HCT116 (cell line): ENCODE data around the gene ZNF79. TPM values are rescaled to one million over a fixed set of nuclear protein-coding genes. Genes with fewer than 3 reads are reported as not detected.
A peak's percentile ranks its signal among the peaks of the same experiment; 100 is the strongest.

Experiments used
- ATAC-seq: fragments of 200-7000 bp; cut with Tn5 transposase; 2 replicates; pipeline ENCODE4 v1.9.1; 2020; ENCODE audit warnings: mild to moderate bottlenecking, moderate library complexity
- BruUV-seq: library from RNA; stranded (reverse); fragments of 400-500 nt; replicated peaks from 2 replicates; lab custom pipeline; 2021; lab: Mats Ljungman, UMichigan
- CTCF ChIA-PET: fragments of 300-600 bp; sonication (Branson Sonifier 250); formaldehyde crosslinking; loops from one replicate; lab custom pipeline; 2021; ENCODE audit warnings: antibody characterized with exemption; lab: Charles Lee
- POLR2A ChIA-PET: fragments of 300-600, 350-600 bp; sonication (Branson Sonifier 250); formaldehyde crosslinking; loops from one replicate; lab custom pipeline; 2021; ENCODE audit warnings: antibody characterized with exemption; lab: Charles Lee
- RAD21 ChIA-PET, 2 experiments: fragments of 300-600 bp; sonication (Branson Sonifier 250); formaldehyde crosslinking; loops; one replicate each; lab custom pipeline; 2023; ENCODE audit warnings: low total read pairs in 2 of 2; ENCODE audit not compliant: uncharacterized antibody in 2 of 2, unreplicated experiment in 2 of 2, low non-redundant PET in 1 of 2; lab: Charles Lee
- DNase-seq: peaks from one replicate; pipeline ENCODE4 v3.0.0-alpha.2; 2010; ENCODE audit warnings: low read depth, low spot score
- H2AFZ ChIP-seq: fragments of 200-600 bp; shearing (Covaris generic), sonication (generic); 2 replicates; pipeline ENCODE4 v1.6.1; 2017; ENCODE audit warnings: low read depth, mixed run types, mixed read lengths, antibody characterized with exemption, low read length; ENCODE audit not compliant: poor library complexity, severe bottlenecking
- H3K27ac ChIP-seq: 2 replicates; pipeline ENCODE4 v1.5.1; 2012; ENCODE audit warnings: low read depth, low read length
- H3K27me3 ChIP-seq: fragments of 200-600 bp; sonication (generic); 2 replicates; pipeline ENCODE4 v1.6.1; 2016; ENCODE audit warnings: mixed run types, low read length, mixed read lengths; ENCODE audit not compliant: insufficient read depth
- H3K36me3 ChIP-seq, 2 experiments: fragments of 200-500 bp in 1 of 2; fragments of 200-600 bp in 1 of 2; sonication (Bioruptor generic) in 1 of 2; sonication (generic) in 1 of 2; 2 replicates each; pipeline versions ENCODE4 v1.5.1 to v1.6.1; 2014 to 2016; ENCODE audit warnings: low read length in 2 of 2, inconsistent platforms in 1 of 2, mixed read lengths in 1 of 2, mixed run types in 1 of 2; ENCODE audit not compliant: insufficient read depth in 2 of 2, control insufficient read depth in 1 of 2
- H3K4me1 ChIP-seq, 2 experiments: fragments of 200-600 bp in 1 of 2; sonication (generic) in 1 of 2; 2 replicates each; pipeline versions ENCODE4 v1.5.1 to v1.6.1; 2012 to 2017; ENCODE audit warnings: low read length in 2 of 2, inconsistent platforms in 1 of 2, mild to moderate bottlenecking in 1 of 2, mixed read lengths in 1 of 2, mixed run types in 1 of 2, moderate library complexity in 1 of 2; ENCODE audit not compliant: insufficient read depth in 2 of 2, control insufficient read depth in 1 of 2
- H3K4me2 ChIP-seq: fragments of 200-600 bp; sonication (generic); 2 replicates; pipeline ENCODE4 v1.6.1; 2017; ENCODE audit warnings: mixed run types, low read length, mixed read lengths
- H3K4me3 ChIP-seq, 2 experiments: fragments of 200-600 bp in 1 of 2; sonication (generic) in 1 of 2; replicated peaks in 1 of 2; 2 replicates each; pipeline ENCODE4 v1.5.1; 2011 to 2016; ENCODE audit warnings: low read length in 2 of 2, control low read depth in 1 of 2, low read depth in 1 of 2, mild to moderate bottlenecking in 1 of 2, mixed read lengths in 1 of 2, mixed run types in 1 of 2
- H3K79me2 ChIP-seq: fragments of 200-600 bp; sonication (generic); 2 replicates; pipeline ENCODE4 v1.6.1; 2017; ENCODE audit warnings: mild to moderate bottlenecking, mixed run types, low read length, moderate library complexity, mixed read lengths; ENCODE audit not compliant: insufficient read depth
- H3K9ac ChIP-seq: fragments of 200-600 bp; sonication (generic); 2 replicates; pipeline ENCODE4 v1.6.1; 2016; ENCODE audit warnings: low read length, mixed read lengths
- H3K9me2 ChIP-seq: fragments of 200-600 bp; sonication (generic), shearing (Covaris generic); 2 replicates; pipeline ENCODE4 v1.6.1; 2017; ENCODE audit warnings: mixed run types, mild to moderate bottlenecking, moderate library complexity; ENCODE audit not compliant: insufficient read depth
- H3K9me3 ChIP-seq, 2 experiments: fragments of 200-500 bp in 1 of 2; fragments of 200-600 bp in 1 of 2; sonication (Bioruptor generic) in 1 of 2; sonication (generic) in 1 of 2; 2 replicates each; pipeline ENCODE4 v1.6.1; 2014 to 2017; ENCODE audit warnings: low read length in 2 of 2, mixed read lengths in 2 of 2, inconsistent platforms in 1 of 2, low read depth in 1 of 2, mild to moderate bottlenecking in 1 of 2, mixed run types in 1 of 2, moderate library complexity in 1 of 2; ENCODE audit not compliant: control insufficient read depth in 1 of 2, insufficient read depth in 1 of 2
- H4K20me1 ChIP-seq: fragments of 200-600 bp; sonication (generic), shearing (Covaris generic); 2 replicates; pipeline ENCODE4 v1.6.1; 2017; ENCODE audit warnings: mixed run types, mild to moderate bottlenecking, moderate library complexity; ENCODE audit not compliant: insufficient read depth
- EZH2 ChIP-seq: fragments of 200-600 bp; sonication (generic); IDR thresholded peaks from 2 replicates; pipeline ENCODE4 v1.6.1; 2017; ENCODE audit warnings: antibody characterized with exemption, mixed run types
- FOSL1 ChIP-seq: IDR thresholded peaks from 2 replicates; pipeline ENCODE4 v1.6.1; 2012; ENCODE audit warnings: low read depth
- JUND ChIP-seq: IDR thresholded peaks from 2 replicates; pipeline ENCODE4 v1.6.1; 2012
- POLR2AphosphoS5 ChIP-seq: IDR thresholded peaks from 2 replicates; pipeline ENCODE4 v1.6.1; 2011; ENCODE audit warnings: mild to moderate bottlenecking, low read depth, low read length, moderate library complexity
- SP1 ChIP-seq: IDR thresholded peaks from 2 replicates; pipeline ENCODE4 v1.6.1; 2012; ENCODE audit warnings: low read depth
- SRF ChIP-seq: IDR thresholded peaks from 2 replicates; pipeline ENCODE4 v1.6.1; 2012; ENCODE audit warnings: low read depth
- TCF7L2 ChIP-seq: IDR thresholded peaks from 2 replicates; pipeline ENCODE4 v1.7.0; 2011; ENCODE audit warnings: borderline replicate concordance, inconsistent platforms; ENCODE audit not compliant: insufficient read depth, insufficient read length; ENCODE audit errors: extremely low read depth
- YY1 ChIP-seq: IDR thresholded peaks from 2 replicates; pipeline ENCODE4 v1.6.1; 2011; ENCODE audit warnings: low read length, low read depth, moderate library complexity, mild to moderate bottlenecking; ENCODE audit not compliant: insufficient replicate concordance; ENCODE audit errors: extremely low read depth
- ZFX ChIP-seq: fragments of 450-650 bp; IDR thresholded peaks from 2 replicates; pipeline ENCODE4 v1.6.1; 2017
- intact Hi-C: fragments of 100-400 bp; cut with micrococcal nuclease; formaldehyde crosslinking; loops from 2 replicates; pipeline ENCODE4 v1.10.0; 2022
- total RNA-seq: library from RNA; stranded (reverse); gene quantifications from one replicate; pipeline ENCODE4 v1.2.1, GENCODE V29; 2021; ENCODE audit not compliant: unreplicated experiment
- TF ChIP-seq, protein P1 (sequence below): IDR thresholded peaks from 2 replicates; pipeline ENCODE4 v1.6.1; 2012
- TF ChIP-seq, protein P2 (sequence below): IDR thresholded peaks from 2 replicates; pipeline ENCODE4 v1.6.1; 2011; ENCODE audit warnings: mild to moderate bottlenecking, low read length, moderate library complexity; ENCODE audit not compliant: insufficient replicate concordance; ENCODE audit errors: extremely low read depth

The ZNF79 gene
- total RNA-seq, 1 experiment from 2014 or later, result 5.3 TPM

DNA sequence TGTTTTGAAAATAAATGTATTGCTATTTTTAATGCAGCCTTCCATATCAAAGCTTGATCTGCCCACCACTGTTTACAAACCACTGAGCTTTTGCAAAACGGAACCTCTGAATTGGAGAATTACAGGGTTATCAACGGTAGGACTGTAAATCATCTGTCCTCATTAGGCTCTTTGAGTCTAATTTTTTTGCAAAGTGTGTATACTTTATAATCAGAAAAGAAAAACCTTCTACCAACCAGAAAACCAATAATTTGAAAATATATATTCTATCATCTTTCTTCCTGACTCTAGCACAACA, 34.0 kb upstream of the ZNF79 start:
- peak overlapping the region; percentile 68; the same call in 1 of the 2 replicates for H3K4me2 ChIP-seq
- DNase-seq (no peak), ATAC-seq (no peak)
- H3K9ac ChIP-seq, result no peak overlapping the region
- no peak overlapping the region for H3K27ac ChIP-seq
- BruUV-seq, result no TSS peak
- TF ChIP-seq TCF7L2 (no peak), FOSL1 (no peak), SP1 (no peak), YY1 (no peak), SRF (no peak), JUND (no peak), POLR2AphosphoS5 (no peak), ZFX (no peak), EZH2 (no peak)
- TF ChIP-seq, protein P1, sequence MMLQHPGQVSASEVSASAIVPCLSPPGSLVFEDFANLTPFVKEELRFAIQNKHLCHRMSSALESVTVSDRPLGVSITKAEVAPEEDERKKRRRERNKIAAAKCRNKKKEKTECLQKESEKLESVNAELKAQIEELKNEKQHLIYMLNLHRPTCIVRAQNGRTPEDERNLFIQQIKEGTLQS, result no peak
- TF ChIP-seq, protein P2, sequence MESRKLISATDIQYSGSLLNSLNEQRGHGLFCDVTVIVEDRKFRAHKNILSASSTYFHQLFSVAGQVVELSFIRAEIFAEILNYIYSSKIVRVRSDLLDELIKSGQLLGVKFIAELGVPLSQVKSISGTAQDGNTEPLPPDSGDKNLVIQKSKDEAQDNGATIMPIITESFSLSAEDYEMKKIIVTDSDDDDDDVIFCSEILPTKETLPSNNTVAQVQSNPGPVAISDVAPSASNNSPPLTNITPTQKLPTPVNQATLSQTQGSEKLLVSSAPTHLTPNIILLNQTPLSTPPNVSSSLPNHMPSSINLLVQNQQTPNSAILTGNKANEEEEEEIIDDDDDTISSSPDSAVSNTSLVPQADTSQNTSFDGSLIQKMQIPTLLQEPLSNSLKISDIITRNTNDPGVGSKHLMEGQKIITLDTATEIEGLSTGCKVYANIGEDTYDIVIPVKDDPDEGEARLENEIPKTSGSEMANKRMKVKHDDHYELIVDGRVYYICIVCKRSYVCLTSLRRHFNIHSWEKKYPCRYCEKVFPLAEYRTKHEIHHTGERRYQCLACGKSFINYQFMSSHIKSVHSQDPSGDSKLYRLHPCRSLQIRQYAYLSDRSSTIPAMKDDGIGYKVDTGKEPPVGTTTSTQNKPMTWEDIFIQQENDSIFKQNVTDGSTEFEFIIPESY, result no peak
- no peaks in the 10 kb centered on the region for H3K36me3 ChIP-seq
- no peaks in the 10 kb centered on the region for H3K9me3 ChIP-seq
- no peaks in the 10 kb centered on the region for H3K9me2 ChIP-seq
- ChIA-PET POLR2A (no interaction called here), CTCF (no interaction called here), RAD21 (no interaction called here)
- peaks cover 37 to 48% of the 10 kb centered on the region in 2 experiments for H3K4me1 ChIP-seq
- no peaks in the 10 kb centered on the region for H3K79me2 ChIP-seq
- H4K20me1 ChIP-seq, result no peaks in the 10 kb centered on the region
- no peak overlapping the region for H2AFZ ChIP-seq
- H3K4me3 ChIP-seq, result no peak overlapping the region
- intact Hi-C loops, result loop anchor here (2.0 kb wide), 1 partner anchor 175 kb away; no protein-coding TSS in a partner anchor
- peaks cover 20% of the 10 kb centered on the region; the same call in 1 of the 2 replicates for H3K27me3 ChIP-seq
